Right renal cortex interstitium (tissue), 3 donors: ENCODE data around the gene PCGF3. TPM values are rescaled to one million over a fixed set of nuclear protein-coding genes. Genes with fewer than 3 reads are reported as not detected.
"Not testable (repeated sequence)": the region's sequence is repeated elsewhere in the genome, so short reads cannot be mapped to it uniquely, and the experiment has no call there.

Source experiments
- DNase-seq, 3 donors: peaks; one replicate each; pipeline ENCODE4 v3.0.0-alpha.2; 2013; ENCODE audit warnings: low read depth in 3 of 3, low spot score in 2 of 3
- polyA plus RNA-seq, 3 donors: library from polyadenylated mRNA; unstranded; fragments of 120-200 nt; gene quantifications; one replicate each; pipeline ENCODE4 v1.2.1, GENCODE V29; 2013; ENCODE audit not compliant: insufficient read length in 3 of 3

The PCGF3 gene
- polyA plus RNA-seq, 3 donors = 53.7 to 67.6 (median 67.0) TPM

- DNase-seq = no peak
Observed at GRCh38 chr4:720111-720860, 14.7 kb downstream of the PCGF3 start.

GRCh38 chr4:721261-722168, 15.9 kb downstream of the PCGF3 start:
- DNase-seq = no peak

DNA sequence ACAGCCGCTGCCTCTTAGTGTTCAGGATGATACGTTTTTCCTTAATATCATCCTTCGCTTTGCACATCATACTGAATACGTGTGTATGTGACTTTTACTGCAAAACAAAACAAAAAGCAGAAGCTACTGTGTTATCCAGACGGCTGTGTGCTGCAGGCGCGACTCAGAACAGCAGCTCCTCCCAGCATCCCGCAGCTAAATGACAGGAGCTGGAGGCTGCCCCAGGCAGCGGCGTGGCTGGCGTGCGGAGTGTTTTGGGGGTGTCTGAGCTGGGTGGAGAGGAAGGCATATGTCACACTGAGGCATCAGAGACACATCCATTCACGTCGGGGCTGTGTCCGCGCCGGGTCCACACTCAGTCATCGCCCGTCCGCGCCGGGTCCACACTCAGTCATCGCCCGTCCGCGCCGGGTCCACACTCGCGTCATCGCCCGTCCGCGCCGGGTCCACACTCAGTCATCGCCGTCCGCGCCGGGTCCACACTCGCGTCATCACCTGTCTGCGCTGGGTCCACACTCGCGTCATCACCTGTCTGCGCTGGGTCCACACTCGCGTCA, 16.6 kb downstream of the PCGF3 start:
- DNase-seq = no peak

DNA sequence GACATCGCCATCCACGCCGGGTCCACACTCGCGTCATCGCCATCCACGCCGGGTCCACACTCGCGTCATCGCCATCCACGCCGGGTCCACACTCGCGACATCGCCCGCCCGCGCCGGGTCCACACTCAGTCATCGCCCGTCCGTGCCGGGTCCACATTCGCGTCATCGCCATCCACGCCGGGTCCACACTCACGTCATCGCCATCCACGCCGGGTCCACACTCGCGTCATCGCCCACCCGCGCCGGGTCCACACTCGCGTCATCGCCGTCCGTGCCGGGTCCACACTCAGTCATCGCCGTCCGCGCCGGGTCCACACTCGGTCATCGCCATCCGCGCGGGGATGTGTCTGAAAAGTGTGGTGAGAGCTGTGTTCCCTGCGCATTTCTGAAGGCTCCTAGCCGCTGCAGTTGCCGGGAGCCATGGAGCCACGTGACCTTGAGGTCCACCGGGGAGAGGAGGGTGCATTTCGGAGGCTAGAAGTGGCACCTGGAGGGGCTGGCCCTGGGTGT, 17.3 kb downstream of the PCGF3 start:
- DNase-seq = no peak

- no peak for DNase-seq
Observed at GRCh38 chr4:723751-724530, 18.3 kb downstream of the PCGF3 start.

DNA sequence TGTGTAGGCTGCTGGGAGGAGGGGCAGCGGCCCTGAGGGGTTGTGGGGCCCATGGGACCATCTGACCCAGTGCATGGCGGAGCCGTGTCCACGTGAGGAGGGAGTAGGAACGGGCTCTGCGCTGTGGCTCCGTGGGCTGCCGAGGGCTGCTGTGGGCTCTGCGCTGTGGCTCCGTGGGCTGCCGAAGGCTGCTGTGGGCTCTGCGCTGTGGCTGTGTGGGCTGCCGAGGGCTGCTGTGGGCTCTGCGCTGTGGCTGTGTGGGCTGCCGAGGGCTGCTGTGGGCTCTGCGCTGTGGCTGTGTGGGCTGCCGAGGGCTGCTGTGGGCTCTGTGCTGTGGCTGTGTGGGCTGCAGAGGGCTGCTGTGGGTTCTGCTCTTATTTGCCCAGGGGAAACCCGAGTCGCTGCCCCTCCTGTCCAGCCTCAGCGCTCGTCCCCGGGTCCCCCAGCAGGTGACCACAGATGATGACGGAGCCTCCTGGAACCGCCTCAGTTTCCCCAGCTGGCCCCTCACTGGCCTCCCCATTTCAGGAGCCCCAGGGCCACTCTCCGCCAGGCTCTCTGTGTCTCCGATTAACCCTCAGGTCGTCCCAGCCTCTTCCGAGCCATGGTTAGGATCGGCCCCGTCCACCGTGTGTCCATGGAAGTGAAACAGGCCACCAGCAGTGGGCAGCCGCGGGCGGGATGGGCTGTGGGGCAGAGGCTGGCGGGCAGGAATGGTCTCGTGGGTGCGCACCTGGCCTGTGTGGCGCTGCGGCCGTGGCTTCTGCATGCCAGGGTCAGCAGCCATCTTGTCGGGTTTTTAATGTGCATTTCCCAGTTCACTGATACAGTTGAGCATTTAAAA, 20.0 kb downstream of the PCGF3 start:
- DNase-seq = no peak

GRCh38 chr4:726235-726787, 20.7 kb downstream of the PCGF3 start:
- DNase-seq = no peak

GRCh38 chr4:726838-727237, 21.2 kb downstream of the PCGF3 start:
- no peak for DNase-seq

DNA sequence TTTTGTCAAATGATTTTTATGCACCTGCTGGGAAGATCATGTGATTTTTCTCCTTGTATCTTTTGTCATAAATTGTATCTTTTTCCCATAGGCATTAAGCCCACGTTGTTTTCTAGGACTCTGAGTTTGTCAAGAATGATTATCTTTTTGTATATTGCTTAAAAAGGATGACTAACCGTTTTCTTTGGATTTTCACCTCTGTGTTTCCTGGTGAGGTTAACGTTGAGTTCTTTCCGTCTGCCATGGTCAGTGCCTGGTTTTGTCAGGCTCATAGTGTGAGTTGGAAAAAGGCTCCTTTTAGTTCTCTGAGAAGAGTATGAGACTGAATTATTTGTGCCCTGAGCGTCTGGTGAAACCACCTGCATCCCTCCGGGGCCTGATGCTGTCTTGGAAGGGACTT, 21.9 kb downstream of the PCGF3 start:
- DNase-seq = no peak

DNA sequence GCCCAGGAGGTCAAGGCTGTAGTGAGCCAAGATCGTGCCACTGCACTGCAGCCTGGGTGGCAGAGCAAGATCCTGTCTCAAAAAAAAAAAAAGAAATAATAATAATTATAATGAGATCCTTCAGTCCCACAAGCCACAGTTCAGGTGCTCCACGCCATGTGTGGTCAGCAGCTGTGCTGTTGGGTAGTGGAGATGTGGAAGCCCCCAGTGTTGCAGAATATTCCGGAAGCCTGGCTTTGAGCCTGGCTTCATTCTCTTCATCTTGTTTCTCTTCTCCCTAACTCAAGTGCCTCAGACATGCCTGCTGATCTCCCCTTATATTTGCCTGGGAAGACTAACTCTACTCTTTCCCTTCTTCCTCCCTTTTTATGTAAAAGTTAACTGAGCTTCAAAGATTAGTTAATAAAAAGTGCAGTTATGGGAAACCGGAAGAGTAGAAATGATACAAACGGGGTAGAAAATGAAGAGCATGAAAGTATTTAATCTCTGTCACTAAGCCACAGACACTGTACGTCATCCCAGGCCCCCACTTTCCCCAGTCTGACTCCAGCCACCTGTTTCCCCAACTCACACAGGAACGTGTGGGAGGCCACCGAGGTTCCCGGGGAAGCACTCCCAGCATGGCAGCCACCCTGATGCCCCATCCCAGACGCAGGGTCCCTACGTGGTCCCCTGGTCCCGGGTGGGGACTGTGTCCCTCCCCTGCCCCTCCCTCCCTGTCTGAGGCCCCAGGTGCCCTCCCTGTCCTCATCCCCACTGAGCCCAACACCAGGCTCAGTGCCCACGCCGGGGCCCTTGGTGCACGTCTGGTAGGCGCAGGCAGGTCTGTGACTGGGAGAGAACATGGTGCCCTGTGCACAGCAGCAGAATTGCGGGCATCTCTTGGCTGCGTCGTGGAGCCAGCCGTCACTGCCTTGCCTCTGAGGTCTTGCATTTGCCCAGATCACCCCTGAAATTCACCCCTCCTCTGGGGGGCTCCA, 24.0 kb downstream of the PCGF3 start:
- no peak for DNase-seq

DNA sequence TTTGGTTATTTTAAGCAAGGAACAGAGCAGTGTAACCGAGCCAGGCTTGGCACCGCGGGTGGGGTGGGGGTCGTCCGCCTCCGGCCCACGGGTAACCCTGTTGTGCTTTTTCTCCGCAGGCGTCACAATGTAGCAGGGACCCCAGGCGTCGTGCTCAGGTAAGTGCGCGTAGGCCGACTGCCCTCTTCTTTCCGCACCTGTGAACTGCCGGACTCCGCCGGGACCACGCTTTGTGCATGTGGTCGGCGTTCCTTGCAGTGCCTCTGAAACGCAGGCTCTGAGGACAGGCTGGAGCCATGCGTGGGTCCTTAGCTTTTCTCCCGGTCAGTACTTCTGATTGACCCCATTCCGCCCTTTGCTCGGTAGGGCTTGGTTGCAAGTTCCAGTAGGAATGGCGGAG, 24.9 kb downstream of the PCGF3 start:
- DNase-seq = no peak

DNA sequence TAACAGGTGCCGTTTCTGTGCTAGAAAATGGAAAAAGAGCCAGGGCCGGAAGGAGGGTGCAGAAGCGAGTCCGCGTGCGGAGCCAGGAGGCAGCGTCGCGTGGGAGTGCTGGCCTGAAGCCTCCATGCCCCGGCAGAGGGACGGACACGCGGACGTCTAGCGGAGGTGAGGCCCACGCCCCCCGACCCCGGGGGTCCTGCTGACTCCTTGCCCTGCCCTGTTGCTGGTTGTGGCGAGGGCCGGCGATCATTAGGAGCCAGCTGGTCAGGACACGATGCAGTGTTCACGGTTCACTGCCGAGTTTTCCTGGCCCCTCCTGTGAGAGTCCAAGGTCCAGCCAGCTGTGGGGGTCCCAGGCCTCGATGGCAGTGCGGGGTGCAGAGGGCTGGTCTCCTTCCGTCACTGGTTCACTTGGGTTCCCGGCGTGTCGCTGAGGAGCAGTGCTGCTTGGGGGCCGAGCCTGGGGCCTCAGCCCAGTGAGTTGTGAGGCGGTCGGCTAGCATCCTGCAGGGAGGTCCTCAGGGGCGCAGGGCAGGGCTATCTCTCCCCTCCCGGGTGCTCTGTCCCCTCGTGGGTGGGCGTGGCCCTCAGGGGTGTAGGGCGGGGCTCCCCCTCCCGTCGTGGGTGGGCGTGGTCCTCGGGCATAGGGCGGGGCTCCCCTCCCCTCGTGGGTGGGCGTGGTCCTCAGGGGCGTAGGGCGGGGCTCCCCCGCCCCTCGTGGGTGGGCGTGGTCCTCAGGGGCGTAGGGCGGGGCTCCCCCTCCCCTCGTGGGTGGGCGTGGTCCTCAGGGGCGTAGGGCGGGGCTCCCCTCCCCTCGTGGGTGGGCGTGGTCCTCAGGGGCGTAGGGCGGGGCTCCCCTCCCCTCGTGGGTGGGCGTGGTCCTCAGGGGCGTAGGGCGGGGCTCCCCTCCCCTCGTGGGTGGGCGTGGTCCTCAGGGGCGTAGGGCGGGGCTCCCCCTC, 25.6 kb downstream of the PCGF3 start:
- not testable (repeated sequence) for DNase-seq

DNA sequence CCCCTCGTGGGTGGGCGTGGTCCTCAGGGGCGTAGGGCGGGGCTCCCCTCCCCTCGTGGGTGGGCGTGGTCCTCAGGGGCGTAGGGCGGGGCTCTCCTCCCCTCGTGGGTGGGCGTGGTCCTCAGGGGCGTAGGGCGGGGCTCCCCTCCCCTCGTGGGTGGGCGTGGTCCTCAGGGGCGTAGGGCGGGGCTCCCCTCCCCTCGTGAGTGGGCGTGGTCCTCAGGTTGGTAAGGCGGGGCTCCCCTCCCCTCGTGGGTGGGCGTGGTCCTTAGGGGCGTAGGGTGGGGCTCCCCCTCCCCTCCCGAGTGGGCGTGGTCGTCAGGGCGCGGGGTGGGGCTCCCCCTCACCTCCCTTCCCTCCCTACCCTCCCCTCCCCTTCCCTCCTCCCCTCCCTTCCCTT, 26.3 kb downstream of the PCGF3 start:
- not testable (repeated sequence) for DNase-seq

- DNase-seq = no peak
Observed at GRCh38 chr4:732486-732885, 26.9 kb downstream of the PCGF3 start.

- no peak for DNase-seq
Observed at GRCh38 chr4:732911-733630, 27.4 kb downstream of the PCGF3 start.

GRCh38 chr4:733631-733980, 28.0 kb downstream of the PCGF3 start:
- no peak for DNase-seq

- DNase-seq = no peak
Observed at GRCh38 chr4:734075-734474, 28.4 kb downstream of the PCGF3 start.
